Lower leg skin (tissue), 4 donors: ENCODE results near the gene MMS22L. TPM values are rescaled to one million over a fixed set of nuclear protein-coding genes. Genes with fewer than 3 reads are reported as not detected.

Experiments used
- DNase-seq, 2 donors: peaks; one replicate each; pipeline ENCODE4 v3.0.0-alpha.2; 2019; ENCODE audit warnings: low spot score in 2 of 2
- H3K4me3 ChIP-seq: fragments of 200-600 bp; sonication (generic); 2 replicates; pipeline ENCODE4 v1.5.1; 2017; ENCODE audit warnings: mild to moderate bottlenecking, low read depth; ENCODE audit not compliant: poor library complexity, severe bottlenecking
- CTCF ChIP-seq, 3 donors: fragments of 450-650 bp; IDR thresholded peaks; one replicate each; pipeline ENCODE4 v1.5.1; 2016; ENCODE audit warnings: antibody characterized with exemption in 3 of 3, mild to moderate bottlenecking in 3 of 3, moderate library complexity in 2 of 3
- POLR2A ChIP-seq, 2 donors: fragments of 450-650 bp; IDR thresholded peaks; one replicate each; pipeline ENCODE4 v1.6.1; 2016 to 2017; ENCODE audit warnings: antibody characterized with exemption in 2 of 2, mild to moderate bottlenecking in 1 of 2, moderate library complexity in 1 of 2
- WGBS, 2 donors: methylation state at CpG; one replicate each; pipeline ENCODE4 v1.1.5; 2018; 5-methylcytosine and 5-hydroxymethylcytosine counted together
- intact Hi-C: fragments of 100-400 bp; cut with DNase I; formaldehyde crosslinking; loops from one replicate; pipeline ENCODE4 v1.15.0; 2023; ENCODE audit warnings: low total_unique reads
- total RNA-seq, 4 donors: library from RNA; depleted of rRNA; stranded (reverse); fragments of >200 nt; gene quantifications; one replicate each; pipeline ENCODE4 v1.1.0, GENCODE V29; 2016

MMS22L gene
- total RNA-seq, 4 donors from 2014 or later, result 3.5 to 31.7 (median 11.7) TPM

DNA sequence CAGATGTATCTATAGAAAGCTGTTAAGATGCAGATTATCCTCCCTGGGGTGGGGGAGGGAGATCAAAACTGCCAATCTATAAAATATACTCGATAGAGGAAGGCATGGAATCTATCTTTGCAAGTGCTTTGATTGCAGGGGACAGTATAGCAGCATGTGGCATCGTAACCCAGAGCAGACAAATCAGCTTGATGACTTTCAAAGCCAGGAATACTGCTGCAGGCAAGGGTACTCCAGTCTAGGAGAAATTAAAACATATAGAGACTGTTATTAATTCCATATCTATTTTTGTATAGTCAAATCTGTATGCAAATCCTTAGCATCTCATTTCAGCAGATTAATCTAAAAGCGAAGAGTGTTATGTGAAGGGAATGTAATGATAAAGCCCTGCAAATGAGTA is 159.4 kb downstream of the MMS22L start:
- no peak for TF ChIP-seq POLR2A (IDR thresholded peaks at IDR 0.05)
- TF ChIP-seq CTCF (IDR thresholded peaks at IDR 0.05), result no peak
- no peak for DNase-seq
- intact Hi-C loops, result no loop called here
- WGBS, 2 donors, result 65 to 75% methylated on average over 3 of the region's 3 CpGs
- H3K4me3 ChIP-seq, result no peak overlapping the region

DNA sequence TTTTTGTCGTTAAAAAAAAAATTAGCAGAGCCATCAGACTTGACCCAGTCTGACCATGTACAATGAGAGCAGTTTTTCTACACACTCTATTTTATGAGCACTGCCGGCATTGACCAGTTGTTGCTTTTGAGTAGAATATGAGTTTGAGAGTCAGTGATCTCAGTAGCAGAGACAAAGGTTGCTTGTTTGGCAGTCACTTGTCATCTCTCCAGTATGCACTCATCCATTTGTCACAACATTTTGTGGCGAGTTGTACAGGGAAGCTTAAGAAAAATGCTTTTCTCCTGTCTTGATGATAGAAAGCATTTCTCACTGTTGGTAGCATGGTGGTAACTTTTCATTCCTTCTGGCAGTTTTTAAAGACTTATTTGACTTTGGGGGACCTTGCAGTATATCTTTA is 159.9 kb downstream of the MMS22L start:
- TF ChIP-seq POLR2A (IDR thresholded peaks at IDR 0.05), result no peak
- no peak for TF ChIP-seq CTCF (IDR thresholded peaks at IDR 0.05)
- intact Hi-C loops, result no loop called here
- WGBS, 2 donors, result 76 to 77% methylated on average over 3 of the region's 3 CpGs
- H3K4me3 ChIP-seq, result no peak overlapping the region
- no peak for DNase-seq

- H3K4me3 ChIP-seq, result no peak overlapping the region
- no peak for DNase-seq
- 93 to 96% methylated on average over 2 of the region's 2 CpGs for WGBS, 2 donors
- no peak for TF ChIP-seq CTCF (IDR thresholded peaks at IDR 0.05)
- TF ChIP-seq POLR2A (IDR thresholded peaks at IDR 0.05), result no peak
- intact Hi-C loops, result no loop called here
These were observed 162.5 kb downstream of the MMS22L start for GRCh38 chr6:97120511-97120910.

GRCh38 chr6:97114645-97115044 is 168.4 kb downstream of the MMS22L start:
- H3K4me3 ChIP-seq, result no peak overlapping the region
- TF ChIP-seq POLR2A (IDR thresholded peaks at IDR 0.05), result no peak
- no peak for TF ChIP-seq CTCF (IDR thresholded peaks at IDR 0.05)
- no peak for DNase-seq
- intact Hi-C loops, result no loop called here

- TF ChIP-seq CTCF (IDR thresholded peaks at IDR 0.05) (no peak), POLR2A (IDR thresholded peaks at IDR 0.05) (no peak)
- intact Hi-C loops, result no loop called here
- H3K4me3 ChIP-seq, result no peak overlapping the region
- DNase-seq, result no peak
- 61 to 88% methylated on average over 1 of the region's 1 CpG for WGBS, 2 donors
These were observed 169.8 kb downstream of the MMS22L start for GRCh38 chr6:97113170-97113569.

DNA sequence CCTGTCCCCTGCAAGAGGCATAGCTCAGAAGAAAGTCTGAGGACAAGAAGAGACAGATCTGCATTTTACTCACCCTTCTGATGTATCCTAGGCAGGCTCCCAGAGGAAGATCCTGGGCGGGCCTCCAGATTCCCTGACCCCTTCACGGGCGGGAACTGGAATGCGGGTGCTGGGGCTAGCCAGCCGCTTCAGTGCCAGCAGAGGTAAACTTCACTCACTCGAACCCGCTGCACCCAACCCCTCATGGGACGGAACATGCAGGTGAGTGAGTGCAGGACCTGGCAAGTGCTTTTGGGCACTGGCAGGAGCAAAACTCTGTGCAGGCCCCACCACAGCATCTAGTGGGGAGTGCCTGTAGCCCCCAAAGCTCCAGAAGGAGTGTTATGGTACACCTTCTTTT is 171.8 kb downstream of the MMS22L start:
- no peak overlapping the region for H3K4me3 ChIP-seq
- DNase-seq, result no peak
- intact Hi-C loops, result no loop called here
- 84 to 97% methylated on average over 8 of the region's 8 CpGs for WGBS, 2 donors
- TF ChIP-seq CTCF (IDR thresholded peaks at IDR 0.05) (no peak), POLR2A (IDR thresholded peaks at IDR 0.05) (no peak)
